ENCODE measurements around the gene ZBTB7C. TPM values are rescaled to one million over a fixed set of nuclear protein-coding genes. Genes with fewer than 3 reads are reported as not detected.

The ZBTB7C gene
- total RNA-seq, 2 donors from 2014 or later = 25.1 to 36.4 TPM

DNA sequence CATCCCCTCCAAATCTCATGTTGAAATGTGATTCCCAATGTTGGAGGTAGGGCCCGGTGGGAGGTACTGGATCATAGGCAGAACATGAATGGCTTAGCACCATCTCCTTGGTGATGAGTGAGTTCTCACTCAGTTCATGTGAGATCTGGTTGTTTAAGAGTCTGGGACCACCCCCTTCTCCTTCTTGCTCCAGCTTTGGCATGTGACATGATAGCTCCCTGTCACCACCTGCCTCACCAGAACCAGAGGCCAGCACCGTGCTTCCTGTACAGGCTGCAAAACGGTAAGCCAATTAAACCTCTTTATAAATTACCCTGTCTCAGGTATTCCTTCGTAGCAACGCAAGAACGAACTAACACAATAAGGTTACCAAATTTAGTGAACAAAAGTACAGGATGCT is 95.4 kb downstream of the ZBTB7C start:
- H3K36me3 ChIP-seq = no peaks in the 10 kb centered on the region
- no peak for DNase-seq
- no peaks in the 10 kb centered on the region for H3K9me3 ChIP-seq
- H3K27ac ChIP-seq = no peak overlapping the region
- TF ChIP-seq, protein P1, sequence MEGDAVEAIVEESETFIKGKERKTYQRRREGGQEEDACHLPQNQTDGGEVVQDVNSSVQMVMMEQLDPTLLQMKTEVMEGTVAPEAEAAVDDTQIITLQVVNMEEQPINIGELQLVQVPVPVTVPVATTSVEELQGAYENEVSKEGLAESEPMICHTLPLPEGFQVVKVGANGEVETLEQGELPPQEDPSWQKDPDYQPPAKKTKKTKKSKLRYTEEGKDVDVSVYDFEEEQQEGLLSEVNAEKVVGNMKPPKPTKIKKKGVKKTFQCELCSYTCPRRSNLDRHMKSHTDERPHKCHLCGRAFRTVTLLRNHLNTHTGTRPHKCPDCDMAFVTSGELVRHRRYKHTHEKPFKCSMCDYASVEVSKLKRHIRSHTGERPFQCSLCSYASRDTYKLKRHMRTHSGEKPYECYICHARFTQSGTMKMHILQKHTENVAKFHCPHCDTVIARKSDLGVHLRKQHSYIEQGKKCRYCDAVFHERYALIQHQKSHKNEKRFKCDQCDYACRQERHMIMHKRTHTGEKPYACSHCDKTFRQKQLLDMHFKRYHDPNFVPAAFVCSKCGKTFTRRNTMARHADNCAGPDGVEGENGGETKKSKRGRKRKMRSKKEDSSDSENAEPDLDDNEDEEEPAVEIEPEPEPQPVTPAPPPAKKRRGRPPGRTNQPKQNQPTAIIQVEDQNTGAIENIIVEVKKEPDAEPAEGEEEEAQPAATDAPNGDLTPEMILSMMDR (IDR thresholded peaks at IDR 0.05) = no peak
- no peak overlapping the region for H3K4me3 ChIP-seq
- no peak overlapping the region for H3K9ac ChIP-seq (ENCODE audit: low read depth in 2 of 2, low read length in 2 of 2)
- intact Hi-C loops (cut with DNase I) = no loop called here
- H3K27me3 ChIP-seq = no peaks in the 10 kb centered on the region
- H3K4me1 ChIP-seq = no peaks in the 10 kb centered on the region

DNA sequence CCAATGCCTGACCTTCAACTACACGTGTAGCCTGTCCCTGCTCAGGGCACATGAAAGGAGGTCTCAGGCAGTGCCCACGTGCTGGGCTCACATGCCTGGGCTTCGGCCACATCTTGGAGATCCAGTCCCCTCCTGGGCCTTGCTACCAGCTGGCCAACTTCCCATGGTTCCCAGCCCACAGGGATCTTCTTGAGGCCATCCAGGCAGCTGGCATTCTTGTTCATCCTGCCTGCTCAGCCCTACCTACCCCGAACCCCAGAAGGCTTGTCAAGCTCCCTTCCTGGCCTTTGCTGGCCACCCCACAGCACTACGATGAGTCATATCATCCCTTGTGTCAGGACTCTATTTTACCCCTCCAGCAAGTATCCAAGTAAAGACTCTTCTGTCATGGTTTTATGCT is 97.1 kb downstream of the ZBTB7C start:
- Histone ChIP-seq H3K36me3 (no peaks in the 10 kb centered on the region), H3K9me3 (no peaks in the 10 kb centered on the region), H3K9ac (ENCODE audit: low read depth in 2 of 2, low read length in 2 of 2) (no peak overlapping the region), H3K4me3 (no peak overlapping the region), H3K27ac (no peak overlapping the region), H3K27me3 (no peaks in the 10 kb centered on the region), H3K4me1 (no peaks in the 10 kb centered on the region)
- intact Hi-C loops (cut with DNase I) = no loop called here
- TF ChIP-seq, protein P1 (IDR thresholded peaks at IDR 0.05) = no peak
- no peak for DNase-seq

DNA sequence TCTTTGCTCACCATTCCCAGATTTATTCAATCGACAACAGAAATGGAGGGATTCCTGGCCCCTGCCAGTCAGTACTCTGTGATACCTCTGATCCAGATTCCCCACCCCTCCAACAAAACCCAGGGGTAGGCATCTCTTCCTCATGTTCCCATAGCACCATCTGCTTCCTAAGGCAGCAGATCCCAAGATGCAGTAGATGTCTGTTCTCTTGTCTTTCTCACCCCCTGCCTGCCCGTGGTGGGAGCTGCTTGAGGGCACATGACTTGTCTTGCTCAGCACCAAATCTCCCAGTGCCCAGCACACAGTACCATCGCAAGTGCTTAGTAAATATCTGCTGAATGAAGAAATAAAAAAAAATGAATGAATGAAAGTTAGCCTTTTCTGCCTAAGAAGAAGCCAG is 98.2 kb downstream of the ZBTB7C start:
- intact Hi-C loops (cut with DNase I) = no loop called here
- TF ChIP-seq, protein P1 (IDR thresholded peaks at IDR 0.05) = no peak

DNA sequence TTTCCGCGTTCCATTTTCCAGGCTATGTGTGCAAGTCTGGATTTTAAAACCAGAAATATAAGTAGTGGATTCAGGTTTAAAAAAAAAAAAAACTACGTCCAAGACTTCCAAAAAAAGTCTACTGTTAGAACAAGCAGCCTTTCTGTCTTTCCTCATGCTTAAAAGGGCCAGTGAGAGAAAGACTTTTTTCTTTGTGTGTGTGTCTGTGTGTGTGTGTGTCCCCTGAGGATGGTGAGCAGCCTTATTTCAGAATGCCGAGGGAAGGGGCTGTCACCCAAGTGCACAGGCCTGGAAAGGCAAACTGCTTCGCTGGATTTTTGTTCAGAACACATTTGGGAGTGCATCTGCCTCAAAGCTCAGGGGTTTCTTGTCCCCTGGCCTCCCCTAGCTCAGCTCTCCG is 98.8 kb downstream of the ZBTB7C start:
- Histone ChIP-seq H3K9ac (ENCODE audit: low read depth in 2 of 2, low read length in 2 of 2) (no peak overlapping the region), H3K27me3 (no peaks in the 10 kb centered on the region), H3K27ac (no peak overlapping the region), H3K4me1 (no peaks in the 10 kb centered on the region), H3K4me3 (no peak overlapping the region), H3K9me3 (no peaks in the 10 kb centered on the region), H3K36me3 (no peaks in the 10 kb centered on the region)
- TF ChIP-seq, protein P1 (IDR thresholded peaks at IDR 0.05) = no peak
- intact Hi-C loops (cut with DNase I) = no loop called here
- DNase-seq = no peak

More for the DNA sequence above, 98.2 kb downstream of the ZBTB7C start:
- Histone ChIP-seq H3K4me3 (no peak overlapping the region), H3K27me3 (no peaks in the 10 kb centered on the region), H3K4me1 (no peaks in the 10 kb centered on the region), H3K36me3 (no peaks in the 10 kb centered on the region), H3K27ac (no peak overlapping the region), H3K9me3 (no peaks in the 10 kb centered on the region), H3K9ac (ENCODE audit: low read depth in 2 of 2, low read length in 2 of 2) (no peak overlapping the region)
- DNase-seq = no peak

DNA sequence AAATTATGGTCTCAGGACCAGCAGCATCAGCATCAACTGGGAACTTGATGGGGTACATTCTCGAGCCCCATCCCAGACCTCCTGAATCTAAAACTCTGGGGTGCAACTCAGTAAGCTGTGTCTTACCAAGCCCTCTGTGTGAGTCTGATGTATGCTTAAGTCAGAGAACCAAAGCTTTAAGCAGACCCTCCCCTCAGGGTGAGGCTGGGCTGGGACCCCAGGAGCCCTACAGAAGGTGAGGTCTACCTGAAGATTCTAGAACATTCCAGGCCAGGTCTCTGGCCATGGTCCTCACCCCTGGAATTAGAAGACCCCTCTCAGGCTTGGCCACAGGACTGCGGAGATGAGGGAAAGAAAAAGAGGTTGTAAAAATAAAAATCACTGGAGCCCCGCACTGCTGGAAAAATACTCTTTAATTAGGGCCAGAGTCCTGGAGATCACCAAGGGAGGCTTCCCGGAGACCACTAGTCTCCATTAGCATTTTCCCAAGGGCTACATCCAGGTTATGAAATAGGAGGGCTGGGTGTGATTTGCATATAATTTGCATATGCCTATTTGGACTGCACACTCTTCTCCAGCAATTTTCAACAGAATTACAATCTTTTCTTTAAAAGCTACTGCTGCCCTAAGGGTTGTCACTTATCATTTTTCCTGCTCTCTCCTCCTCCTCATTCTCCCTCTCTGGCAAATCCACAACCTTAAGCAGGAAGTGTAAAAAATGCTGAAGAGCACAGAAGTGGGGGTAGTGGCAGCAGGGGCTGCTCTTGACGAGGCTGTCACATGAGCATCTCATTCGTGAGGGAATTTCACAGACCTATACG is 100.2 kb downstream of the ZBTB7C start:
- no peak overlapping the region for H3K27ac ChIP-seq
- H3K9ac ChIP-seq (ENCODE audit: low read depth in 2 of 2, low read length in 2 of 2) = no peak overlapping the region
- intact Hi-C loops (cut with DNase I) = no loop called here
- TF ChIP-seq, protein P1 (IDR thresholded peaks at IDR 0.05) = no peak
- no peaks in the 10 kb centered on the region for H3K4me1 ChIP-seq
- no peaks in the 10 kb centered on the region for H3K27me3 ChIP-seq
- DNase-seq = no peak
- H3K9me3 ChIP-seq = no peaks in the 10 kb centered on the region
- no peaks in the 10 kb centered on the region for H3K36me3 ChIP-seq
- H3K4me3 ChIP-seq = no peak overlapping the region

All from colonic mucosa (tissue), 4 donors.